ENCODE measurements around the gene HPCA.

HPCA gene

GRCh38 chr1:32864375-32865019 lies 21.8 kb upstream of the HPCA start:
- H3K4me3 Mint-ChIP-seq = no peak overlapping the region
- H3K4me1 Mint-ChIP-seq = peaks cover 77% of the 10 kb centered on the region
- H3K27ac Mint-ChIP-seq = peak overlapping the region in 1 of 3 experiments; percentile 38
- no peaks in the 10 kb centered on the region for H3K9me3 Mint-ChIP-seq
- H3K27me3 Mint-ChIP-seq (ENCODE audit: low read depth) = peaks cover 3% of the 10 kb centered on the region
- peaks cover 67% of the 10 kb centered on the region for H3K36me3 Mint-ChIP-seq (ENCODE audit: low read depth)
- no peak for TF ChIP-seq CTCF (IDR thresholded peaks at IDR 0.05; ENCODE audit: unreplicated experiment in 3 of 3)

- Mint-ChIP-seq H3K27me3 (ENCODE audit: low read depth) (peaks cover 11% of the 10 kb centered on the region), H3K36me3 (ENCODE audit: low read depth) (peaks cover 63% of the 10 kb centered on the region), H3K4me3 (peak overlapping the region in 1 of 3 experiments; percentile 48), H3K27ac (peak overlapping the region; percentile 23 to 57 (median 25)), H3K9me3 (no peaks in the 10 kb centered on the region), H3K4me1 (peaks cover 75% of the 10 kb centered on the region)
- TF ChIP-seq CTCF (IDR thresholded peaks at IDR 0.05; ENCODE audit: unreplicated experiment in 3 of 3) = no peak
Measured at GRCh38 chr1:32865639-32866405, 20.5 kb upstream of the HPCA start.

- peak overlapping the region; percentile 23 to 96 (median 53) for H3K4me3 Mint-ChIP-seq
- no peak for TF ChIP-seq CTCF (IDR thresholded peaks at IDR 0.05; ENCODE audit: unreplicated experiment in 3 of 3)
- H3K27me3 Mint-ChIP-seq (ENCODE audit: low read depth) = peaks cover 17% of the 10 kb centered on the region
- H3K9me3 Mint-ChIP-seq = no peaks in the 10 kb centered on the region
- peak overlapping the region in 2 of 3 experiments; percentile 55 to 57 for H3K27ac Mint-ChIP-seq
- H3K4me1 Mint-ChIP-seq = peaks cover 73% of the 10 kb centered on the region
- peaks cover 53% of the 10 kb centered on the region for H3K36me3 Mint-ChIP-seq (ENCODE audit: low read depth)
Measured at GRCh38 chr1:32867151-32867550, 19.1 kb upstream of the HPCA start.

- TF ChIP-seq CTCF (IDR thresholded peaks at IDR 0.05; ENCODE audit: unreplicated experiment in 3 of 3) = no peak
- Mint-ChIP-seq H3K9me3 (no peaks in the 10 kb centered on the region), H3K27ac (peak overlapping the region in 1 of 3 experiments; percentile 57), H3K36me3 (ENCODE audit: low read depth) (peaks cover 48% of the 10 kb centered on the region), H3K27me3 (ENCODE audit: low read depth) (peaks cover 17% of the 10 kb centered on the region), H3K4me3 (peak overlapping the region in 2 of 3 experiments; percentile 53 to 96), H3K4me1 (peaks cover 72% of the 10 kb centered on the region)
Measured at GRCh38 chr1:32867671-32868070, 18.6 kb upstream of the HPCA start.

GRCh38 chr1:32868085-32868484 lies 18.2 kb upstream of the HPCA start:
- Mint-ChIP-seq H3K27ac (peak overlapping the region in 1 of 3 experiments; percentile 57), H3K4me1 (peaks cover 71% of the 10 kb centered on the region), H3K9me3 (no peaks in the 10 kb centered on the region), H3K36me3 (ENCODE audit: low read depth) (peaks cover 44% of the 10 kb centered on the region), H3K4me3 (peak overlapping the region in 2 of 3 experiments; percentile 53 to 96), H3K27me3 (ENCODE audit: low read depth) (peaks cover 17% of the 10 kb centered on the region)
- no peak for TF ChIP-seq CTCF (IDR thresholded peaks at IDR 0.05; ENCODE audit: unreplicated experiment in 3 of 3)

Data from nephron (organoid).